AG04449 (cell line): Measurements from ENCODE around the gene PPP2R2B.

Experiments
- CTCF ChIA-PET: fragments of 350-600 bp; formaldehyde crosslinking; extraction: SDS; loops from one replicate; lab custom pipeline; 2021; ENCODE audit warnings: antibody characterized with exemption; lab: Yijun Ruan, JAX
- POLR2A ChIA-PET: fragments of 400-600, 350-600 bp; formaldehyde crosslinking; extraction: SDS; loops from one replicate; lab custom pipeline; 2020; ENCODE audit warnings: antibody characterized with exemption, inconsistent platforms; lab: Yijun Ruan, JAX
- DNase-seq: peaks from one replicate; pipeline ENCODE4 v3.0.0-alpha.2; 2010; ENCODE audit warnings: low read depth, low spot score
- H3K4me3 ChIP-seq: 2 replicates; pipeline ENCODE4 v1.5.1; 2011; ENCODE audit warnings: low read depth, mild to moderate bottlenecking, control low read depth, low read length
- CTCF ChIP-seq: IDR thresholded peaks from one replicate; pipeline ENCODE4 v1.5.1; 2011; ENCODE audit warnings: mild to moderate bottlenecking, moderate library complexity, low read length, control low read depth, inconsistent platforms; ENCODE audit not compliant: insufficient read depth; ENCODE audit errors: missing control alignments

PPP2R2B gene

GRCh38 chr5:146890731-146891440, 12.3 kb upstream of the PPP2R2B start:
- no peak for DNase-seq
- no peak for TF ChIP-seq CTCF
- POLR2A ChIA-PET: no interaction called here
- CTCF ChIA-PET: no interaction called here
- H3K4me3 ChIP-seq: no peak overlapping the region

GRCh38 chr5:146890066-146890465, 11.5 kb upstream of the PPP2R2B start:
- DNase-seq: no peak
- ChIA-PET POLR2A (no interaction called here), CTCF (no interaction called here)
- H3K4me3 ChIP-seq: no peak overlapping the region
- TF ChIP-seq CTCF: no peak

GRCh38 chr5:146889169-146889568, 10.6 kb upstream of the PPP2R2B start:
- ChIA-PET CTCF (no interaction called here), POLR2A (no interaction called here)
- no peak for TF ChIP-seq CTCF
- H3K4me3 ChIP-seq: no peak overlapping the region
- no peak for DNase-seq

- DNase-seq: no peak
- H3K4me3 ChIP-seq: no peak overlapping the region
- CTCF ChIA-PET: no interaction called here
- no peak for TF ChIP-seq CTCF
- POLR2A ChIA-PET: no interaction called here
Observed at GRCh38 chr5:146888351-146888978, 9.9 kb upstream of the PPP2R2B start.

GRCh38 chr5:146884066-146884626, 5.6 kb upstream of the PPP2R2B start:
- ChIA-PET POLR2A (no interaction called here), CTCF (no interaction called here)
- no peak overlapping the region for H3K4me3 ChIP-seq
- DNase-seq: no peak
- TF ChIP-seq CTCF: no peak

- ChIA-PET CTCF (no interaction called here), POLR2A (no interaction called here)
- no peak for TF ChIP-seq CTCF
- H3K4me3 ChIP-seq: no peak overlapping the region
- DNase-seq: no peak
Observed at GRCh38 chr5:146883511-146883910, 5.0 kb upstream of the PPP2R2B start.
